Right forelimb (tissue), 1 donor: Measurements from ENCODE around the gene REN.

Source experiments
- DNase-seq: peaks from one replicate; pipeline ENCODE4 v3.0.0-alpha.2; 2018

The REN gene

DNA sequence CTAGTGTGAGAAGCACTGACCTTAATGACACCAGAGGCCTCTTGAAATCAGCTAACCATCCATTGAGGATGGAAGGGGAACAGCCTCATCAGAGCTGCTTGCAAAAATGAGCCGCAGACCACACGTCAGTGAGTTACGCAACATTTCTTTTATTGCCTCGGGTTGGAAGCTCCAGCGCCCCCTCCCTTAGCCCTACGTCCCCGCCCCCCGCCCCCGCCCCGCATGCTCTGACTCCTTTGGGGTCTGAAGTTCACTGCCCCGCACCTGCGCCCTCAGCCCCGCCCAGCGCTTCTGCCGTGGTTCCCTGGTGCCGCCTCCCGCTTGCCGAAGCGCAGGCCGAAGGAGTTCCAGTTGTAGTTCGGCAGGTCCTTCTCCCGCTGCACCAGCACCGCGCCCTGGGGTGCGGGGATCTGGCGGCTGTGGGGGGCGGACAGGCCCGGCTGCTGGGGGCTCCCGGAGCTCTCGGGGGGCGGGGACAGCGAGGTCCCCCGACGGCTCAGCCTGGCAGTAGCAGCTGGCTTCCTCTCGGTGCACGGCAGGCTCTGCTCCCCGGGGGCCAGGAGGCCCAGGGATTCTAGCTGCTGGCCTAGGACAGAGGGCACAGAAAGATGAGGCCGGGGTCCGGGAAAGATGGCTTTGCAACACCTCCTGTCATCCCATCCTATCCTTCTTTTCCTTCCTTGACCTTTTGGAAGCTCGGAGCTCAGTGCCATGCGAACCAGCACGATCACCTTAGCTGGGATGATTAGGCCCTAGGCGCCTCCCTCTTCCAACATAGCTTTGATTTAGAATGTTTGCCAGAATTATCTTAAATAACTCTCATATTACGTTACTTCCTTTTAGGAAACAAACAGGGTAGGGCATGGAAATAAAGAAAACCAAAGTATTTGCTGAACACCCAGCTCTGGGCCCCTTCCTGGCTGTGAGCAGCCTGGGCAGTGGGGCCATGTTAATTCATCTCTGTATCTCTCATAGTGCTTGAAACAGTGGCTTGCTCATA, 24.4 kb upstream of the REN start:
- peak; percentile 47 for DNase-seq

GRCh38 chr1:204188959-204189639, 23.0 kb upstream of the REN start:
- DNase-seq = peak; percentile 24

GRCh38 chr1:204186597-204186996, 20.5 kb upstream of the REN start:
- peak; percentile 18 for DNase-seq

DNA sequence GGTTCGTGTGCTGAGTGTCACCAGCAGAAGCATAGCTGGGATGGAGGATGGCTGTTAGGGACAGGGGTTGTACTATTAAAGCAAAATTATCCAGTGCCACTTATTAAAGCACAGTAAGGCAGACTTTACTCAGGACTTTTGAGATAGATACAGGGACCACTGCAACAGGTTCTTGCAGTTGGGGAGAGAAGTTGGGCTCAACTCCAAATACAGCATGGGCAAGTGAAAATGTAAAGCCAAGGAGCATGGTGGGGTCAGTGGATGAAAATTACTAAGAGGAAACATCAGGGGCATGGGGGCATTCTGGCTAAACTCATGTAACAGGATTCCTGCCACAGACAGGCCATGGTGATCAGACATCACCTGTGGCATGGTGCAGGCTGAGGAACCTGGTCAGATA, 15.0 kb upstream of the REN start:
- DNase-seq = peak; percentile 20

GRCh38 chr1:204180133-204180532, 14.0 kb upstream of the REN start:
- DNase-seq = peak; percentile 9

DNA sequence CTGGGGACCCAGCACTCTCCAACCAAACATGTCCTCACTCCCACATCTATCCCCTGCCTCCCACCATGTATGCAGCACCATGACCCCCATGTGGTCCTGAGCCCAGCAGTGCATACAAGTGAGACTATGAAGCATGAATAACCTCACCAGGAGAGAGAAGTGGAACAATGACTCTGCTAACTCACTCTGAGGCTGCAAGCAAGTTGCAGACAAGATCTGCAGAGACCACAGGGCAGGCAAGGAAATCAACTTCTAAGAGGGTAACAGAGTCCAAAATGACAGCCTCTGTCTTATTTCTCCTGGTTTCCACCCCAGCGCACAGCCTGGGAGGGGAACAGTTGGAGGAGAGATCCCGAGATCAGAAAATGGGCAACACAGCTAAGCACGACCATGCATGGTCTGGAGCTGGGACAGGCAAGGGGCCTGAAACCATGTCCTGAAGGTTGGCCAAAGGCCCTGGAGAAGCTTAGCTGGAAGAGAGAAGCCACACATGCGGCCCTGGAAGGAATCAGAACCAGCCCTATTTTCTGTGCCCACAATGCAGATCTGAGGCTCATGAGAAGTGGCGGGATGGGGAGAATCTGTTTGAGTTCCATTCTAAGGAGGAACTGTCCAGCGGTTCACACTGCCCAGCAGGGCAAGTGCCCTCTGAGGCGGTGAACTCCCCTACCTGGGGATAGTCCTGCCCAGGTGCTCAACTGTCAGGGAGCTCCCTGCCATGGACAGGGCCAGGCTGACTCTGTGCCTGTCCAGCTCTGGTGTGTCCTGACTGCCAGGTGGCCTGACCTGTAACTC, 12.5 kb upstream of the REN start:
- DNase-seq = no peak

DNA sequence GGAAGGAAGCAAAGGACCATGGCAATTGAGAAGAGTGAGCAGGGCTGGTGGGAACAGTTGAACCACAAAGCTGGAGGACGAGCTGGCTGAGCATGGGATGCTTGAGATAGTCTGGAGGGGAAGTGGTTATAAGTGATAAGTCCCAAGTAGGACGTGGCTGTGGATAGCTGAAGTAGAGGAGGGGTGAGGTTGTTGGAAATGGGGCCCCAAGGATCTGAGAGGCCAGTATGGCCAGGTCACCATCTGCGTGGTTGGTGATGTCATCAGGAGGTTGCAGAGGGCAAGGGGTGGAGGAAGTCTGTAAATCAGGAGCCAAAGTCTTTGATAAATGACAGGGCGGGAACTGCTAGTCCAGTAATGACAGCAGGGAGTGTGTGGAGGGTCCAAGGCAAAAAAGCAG, 11.0 kb upstream of the REN start:
- DNase-seq = no peak

GRCh38 chr1:204176049-204176448, 9.9 kb upstream of the REN start:
- DNase-seq = no peak

DNA sequence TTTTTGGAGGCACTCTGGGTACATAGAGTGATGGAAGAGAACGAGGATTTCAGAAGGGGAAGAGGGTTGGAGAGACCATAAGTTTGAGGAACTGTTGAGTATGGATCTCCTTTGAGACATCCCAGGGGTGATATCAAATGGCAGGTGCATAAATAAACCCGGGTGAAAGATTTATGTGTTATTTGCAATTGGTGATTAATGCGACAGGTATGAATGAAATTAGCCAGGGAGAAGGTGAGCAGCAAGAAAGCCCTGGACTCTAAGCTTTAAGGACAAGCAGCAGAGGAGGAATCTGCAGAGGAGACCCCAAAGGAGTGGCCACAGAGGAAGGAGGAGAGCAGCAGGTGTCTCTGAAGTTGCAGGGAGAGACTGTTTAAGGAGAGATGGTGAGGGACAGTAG, 8.8 kb upstream of the REN start:
- no peak for DNase-seq

DNA sequence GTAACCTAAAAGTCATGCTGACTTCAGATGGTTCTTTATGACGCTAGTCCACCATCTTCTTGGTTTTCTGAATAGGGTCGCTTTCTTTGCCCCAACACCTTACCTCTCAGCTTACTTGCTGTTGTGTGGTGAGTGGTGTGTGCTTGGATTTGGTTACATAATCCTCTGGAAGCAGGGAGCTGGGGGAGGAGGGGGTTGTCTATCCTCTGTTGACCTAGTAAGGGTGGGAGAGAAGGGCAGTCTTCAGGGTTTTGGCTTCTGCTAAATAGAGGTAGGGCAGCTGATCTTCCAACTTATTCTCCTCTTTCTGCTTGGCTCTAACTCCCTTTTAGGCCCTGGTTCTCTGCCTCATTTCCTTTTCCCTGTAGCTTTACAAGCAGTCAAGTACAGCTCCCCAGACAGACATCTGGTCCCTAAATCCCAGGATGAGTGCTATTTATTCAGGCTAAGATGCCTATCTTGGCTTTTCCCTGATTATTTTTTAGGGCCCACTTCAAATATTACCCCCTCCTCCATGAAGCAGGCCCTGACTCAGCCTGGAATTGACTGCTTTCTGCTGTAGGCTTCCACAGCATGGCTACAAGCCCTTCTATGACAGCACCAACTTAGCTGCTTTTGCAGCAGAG, 6.4 kb upstream of the REN start:
- DNase-seq = no peak

DNA sequence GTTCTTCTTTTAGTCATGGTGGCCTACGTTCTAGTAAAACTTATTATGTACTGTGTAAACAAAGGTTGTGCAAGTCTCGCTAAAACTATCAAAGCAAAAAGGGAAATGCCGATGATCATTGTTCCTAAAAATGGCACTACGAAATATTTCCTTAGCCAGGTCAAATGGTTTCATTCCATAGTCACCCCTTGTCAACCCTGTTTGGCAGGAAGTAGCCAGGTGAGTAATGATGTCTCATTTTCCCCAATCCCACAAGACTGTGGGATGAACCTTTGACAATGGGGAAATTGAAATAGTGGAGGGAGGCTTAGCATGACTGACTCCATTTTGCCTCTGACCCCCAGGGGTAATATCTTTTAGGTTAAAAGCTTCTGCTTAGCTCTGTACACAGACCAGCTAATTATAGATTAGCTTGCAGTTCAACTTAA, 5.6 kb upstream of the REN start:
- DNase-seq = no peak

GRCh38 chr1:204170494-204171155, 4.5 kb upstream of the REN start:
- no peak for DNase-seq

DNA sequence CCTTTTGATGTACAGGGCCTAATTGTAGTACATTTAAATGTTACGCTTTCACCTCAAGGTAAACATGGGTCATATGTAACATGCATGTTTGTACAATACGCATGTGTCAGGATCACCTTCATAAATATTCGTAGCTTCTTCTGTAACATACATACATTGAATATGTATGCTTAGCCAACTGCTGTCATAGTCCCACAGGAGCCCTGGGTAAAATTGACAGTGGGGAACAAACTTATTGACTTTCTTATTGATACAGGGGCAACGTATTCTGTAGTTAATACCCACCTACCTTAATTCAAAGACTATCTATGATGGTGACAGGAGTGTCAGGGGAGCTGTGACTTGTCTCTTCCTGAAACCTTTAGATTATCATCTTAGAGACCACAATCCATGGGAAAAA, 3.7 kb upstream of the REN start:
- no peak for DNase-seq

DNA sequence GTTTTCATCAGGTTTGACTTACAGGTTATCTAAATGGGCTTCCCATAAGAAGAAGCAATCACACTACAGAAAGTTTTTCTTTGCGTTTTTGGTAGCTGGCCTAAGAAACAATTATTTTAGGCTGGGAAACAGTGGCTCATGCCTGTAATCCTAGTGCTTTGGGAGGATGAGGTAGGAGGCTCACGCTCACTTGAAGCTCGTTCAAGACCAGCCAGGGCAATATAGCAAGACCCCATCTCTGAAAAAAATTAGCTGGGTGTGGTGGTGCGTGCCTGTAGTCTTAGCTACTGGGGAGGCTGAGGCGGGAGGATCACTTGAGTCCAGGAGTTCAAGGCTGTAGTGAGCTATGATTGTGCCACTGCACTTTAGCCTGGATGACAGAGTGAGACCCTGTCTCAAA, 1.6 kb upstream of the REN start:
- DNase-seq = no peak

DNA sequence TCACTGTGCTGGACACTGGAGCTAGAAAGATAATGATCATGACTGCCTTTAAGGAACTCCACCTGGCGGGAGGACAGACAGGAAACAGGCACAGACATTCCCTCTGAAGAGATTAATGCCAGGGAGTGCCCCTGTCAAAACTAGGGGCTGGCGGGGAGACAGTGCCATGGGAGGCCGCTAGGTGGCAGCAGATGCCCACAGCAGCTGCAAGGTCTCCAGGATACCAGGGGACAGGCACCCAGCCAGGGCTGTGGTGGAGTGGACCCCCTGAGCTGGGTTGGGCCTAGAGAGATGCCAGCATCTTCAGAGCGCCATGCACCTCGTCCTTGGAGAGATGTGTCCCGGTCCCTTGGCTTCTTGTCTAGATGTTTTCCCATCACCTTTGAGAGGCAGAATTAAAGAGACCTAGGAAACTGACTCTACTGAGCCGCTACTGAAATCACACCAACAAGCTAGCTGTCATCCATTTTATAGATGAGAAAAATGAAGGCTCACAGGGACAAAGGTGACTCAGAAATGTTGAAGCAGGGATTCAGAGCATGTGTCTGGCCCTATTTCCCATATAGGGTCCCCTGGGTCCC, 3.6 kb downstream of the REN start:
- peak; percentile 91 for DNase-seq

DNA sequence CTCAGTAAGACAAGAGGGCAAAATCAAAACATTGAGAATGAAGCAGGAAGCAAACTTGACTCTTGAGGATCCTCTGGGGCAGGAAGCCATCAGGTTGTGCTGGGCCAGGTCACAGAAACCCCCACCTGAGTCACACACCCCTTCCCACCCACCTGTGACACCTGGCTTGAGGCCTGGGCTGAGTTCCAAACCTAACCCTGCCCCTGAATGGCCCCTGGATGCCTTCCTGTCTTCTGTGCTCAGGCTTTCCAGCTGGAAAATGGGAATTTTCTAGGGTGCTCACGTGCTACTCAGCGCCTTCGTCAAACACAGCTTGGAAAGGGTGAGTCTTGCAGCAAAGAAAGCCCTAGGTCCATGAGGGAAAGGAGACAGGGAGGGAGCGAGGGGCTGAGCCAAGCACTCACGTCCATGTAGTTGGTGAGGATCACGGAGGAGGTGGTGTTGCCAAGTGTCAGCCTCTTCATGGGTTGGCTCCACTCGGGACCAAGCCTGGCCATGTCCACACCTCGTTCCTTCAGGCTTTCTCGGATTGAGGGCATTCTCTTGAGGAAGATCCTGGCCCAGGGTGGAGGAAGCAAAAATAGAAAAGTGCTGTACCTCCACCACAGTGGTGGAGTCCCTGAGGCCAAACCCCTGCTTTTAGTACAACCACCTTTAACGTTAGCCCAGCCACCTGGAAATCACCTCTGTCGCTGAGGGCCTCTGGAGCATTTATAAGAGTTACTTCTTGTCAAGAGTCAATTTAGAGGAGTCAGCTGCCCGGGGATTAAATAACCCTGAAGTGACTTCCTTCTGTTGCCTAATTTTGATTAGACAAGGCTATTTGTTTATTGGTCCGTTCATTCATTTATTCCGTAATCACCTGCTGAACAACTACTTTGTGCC, 4.3 kb downstream of the REN start:
- no peak for DNase-seq

GRCh38 chr1:204157962-204158361, 8.2 kb downstream of the REN start:
- DNase-seq = no peak

DNA sequence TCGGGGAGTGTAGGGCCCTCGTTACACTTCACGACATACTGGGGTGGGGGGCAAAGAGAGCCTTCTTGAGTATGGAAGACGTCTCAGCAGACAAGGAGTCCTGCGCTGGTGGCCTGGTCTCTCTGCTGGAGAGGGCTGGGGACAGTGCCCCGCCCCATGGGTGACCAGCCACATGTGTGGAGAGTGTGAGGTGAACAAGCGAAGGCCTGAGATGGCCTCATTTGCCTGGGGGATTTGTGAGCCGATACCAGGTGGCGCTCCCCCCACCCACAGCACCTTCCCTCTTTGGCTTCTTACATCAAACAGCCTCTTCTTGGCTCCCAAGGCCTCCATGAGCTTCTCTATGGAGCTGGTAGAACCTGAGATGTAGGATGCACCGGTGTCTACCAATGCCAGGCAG, 10.3 kb downstream of the REN start:
- no peak for DNase-seq

- DNase-seq = no peak
Observed at GRCh38 chr1:204154568-204155255, 11.4 kb downstream of the REN start.

DNA sequence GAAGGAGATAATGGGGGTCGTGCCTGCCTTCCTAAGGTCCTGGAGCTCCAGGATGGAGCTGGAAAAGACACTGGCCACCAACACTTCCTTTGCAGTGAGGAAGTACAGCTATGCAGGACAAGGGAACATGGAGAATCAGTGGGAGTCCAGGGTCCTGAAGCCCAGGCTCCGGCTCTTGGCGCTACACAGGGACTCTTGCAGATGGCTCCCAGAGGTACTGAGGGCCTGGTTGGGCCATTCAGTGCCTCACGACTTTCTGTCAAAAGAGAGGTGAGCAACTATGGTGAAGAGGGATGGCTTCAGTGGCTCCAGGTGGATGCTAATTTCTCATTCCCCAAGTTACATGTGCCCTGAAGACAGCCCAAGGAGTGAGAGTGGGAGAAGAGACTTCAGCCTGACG, 12.5 kb downstream of the REN start:
- no peak for DNase-seq
